ENCODE measurements around the gene HSPBP1.

The HSPBP1 gene

DNA sequence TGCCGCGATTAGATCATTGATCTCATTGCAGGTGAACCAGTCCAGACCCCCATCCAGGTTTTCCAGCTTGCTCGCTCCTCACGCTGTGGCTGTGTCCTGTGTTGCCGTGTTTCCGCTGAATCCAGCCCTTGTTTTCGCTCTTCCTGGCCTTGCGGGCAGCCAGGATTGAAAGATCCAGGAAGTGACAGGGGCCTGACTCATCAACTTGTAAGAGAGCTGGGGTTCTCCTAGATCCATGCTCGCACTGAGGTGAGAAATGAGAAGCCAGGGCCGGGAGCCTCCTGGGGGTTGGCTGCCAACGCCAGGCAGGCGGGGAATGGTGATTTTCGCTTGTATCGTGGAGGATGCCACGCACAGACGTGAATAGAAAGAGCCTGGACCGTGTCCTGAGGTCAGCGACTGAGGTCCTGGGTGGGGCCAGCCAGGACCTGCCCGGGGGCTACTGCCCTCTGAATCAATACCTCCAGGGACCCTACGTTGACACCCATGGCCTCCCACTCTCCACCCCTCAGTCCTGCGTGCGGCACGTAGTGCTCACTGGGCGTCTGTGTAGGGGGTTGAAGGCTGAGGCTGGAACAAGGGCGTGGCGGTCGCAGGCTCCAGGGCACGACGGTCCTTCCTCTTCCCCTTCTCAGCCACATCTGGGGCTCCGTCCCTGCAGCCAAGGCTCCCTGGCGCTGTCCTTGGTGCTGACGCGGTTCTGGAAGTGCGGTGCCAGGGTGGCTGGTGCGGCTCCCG lies 63.3 kb downstream of the HSPBP1 start:
- peak; percentile 52 for DNase-seq (ENCODE audit: low read depth in 2 of 2)

GRCh38 chr19:55213547-55213946 lies 66.4 kb downstream of the HSPBP1 start:
- no peak for DNase-seq (ENCODE audit: low read depth in 2 of 2)

GRCh38 chr19:55212447-55212846 lies 67.5 kb downstream of the HSPBP1 start:
- peak; percentile 29 to 41 for DNase-seq (ENCODE audit: low read depth in 2 of 2)
